GM23248 (cell line): Measurements from ENCODE around the gene TCF15.

Source experiments
- EZH2 ChIP-seq: fragments of 200-600 bp; sonication (generic); IDR thresholded peaks from 2 replicates; pipeline ENCODE4 v1.6.1; 2018; ENCODE audit warnings: antibody characterized with exemption, mild to moderate bottlenecking; ENCODE audit not compliant: insufficient read depth, poor library complexity, severe bottlenecking
- EZH2phosphoT487 ChIP-seq: fragments of 200-600 bp; sonication (generic); IDR thresholded peaks from 2 replicates; pipeline ENCODE4 v1.6.1; 2018; ENCODE audit warnings: antibody characterized with exemption, moderate library complexity, mild to moderate bottlenecking, low read depth; ENCODE audit not compliant: insufficient read depth

DNA sequence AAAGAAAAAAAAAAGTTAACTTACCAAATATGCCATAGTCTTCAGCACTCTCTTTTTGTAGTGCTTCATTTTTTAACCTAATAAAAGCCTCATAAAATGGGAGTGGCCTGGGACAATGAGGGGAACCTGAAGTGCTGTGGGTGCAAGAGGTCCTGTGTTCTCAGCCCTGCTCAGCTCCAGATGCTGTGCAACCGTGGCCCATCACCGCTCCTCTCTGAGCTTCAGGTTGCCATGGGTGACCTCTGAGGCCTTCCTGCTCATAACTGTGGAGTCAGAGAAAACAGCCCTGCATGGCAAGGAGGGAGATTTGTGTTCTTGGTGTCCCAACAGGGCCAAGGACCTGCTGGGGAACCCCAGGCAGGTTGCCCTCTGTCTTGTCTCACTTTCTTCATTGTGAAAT, 10.0 kb downstream of the TCF15 start:
- TF ChIP-seq EZH2 (no peak), EZH2phosphoT487 (no peak)
